Stimulated activated CD4-positive, alpha-beta T cell treated with anti-CD3 and anti-CD28 coated beads, TNF-alpha, amount 100 ng/mL, for 4 hours (primary cell): Measurements from ENCODE around the gene DFFA.
"Not testable (repeated sequence)": the region's sequence is repeated elsewhere in the genome, so short reads cannot be mapped to it uniquely, and the experiment has no call there.

ENCODE experiments used
- DNase-seq, 3 experiments: peaks; one replicate each; pipeline ENCODE4 v3.0.0-alpha.2; 2020; ENCODE audit warnings: low read depth in 3 of 3

The DFFA gene

GRCh38 chr1:10467078-10467477, 5.3 kb downstream of the DFFA start:
- DNase-seq, result no peak

GRCh38 chr1:10459184-10459583, 13.1 kb downstream of the DFFA start:
- no peak for DNase-seq

DNA sequence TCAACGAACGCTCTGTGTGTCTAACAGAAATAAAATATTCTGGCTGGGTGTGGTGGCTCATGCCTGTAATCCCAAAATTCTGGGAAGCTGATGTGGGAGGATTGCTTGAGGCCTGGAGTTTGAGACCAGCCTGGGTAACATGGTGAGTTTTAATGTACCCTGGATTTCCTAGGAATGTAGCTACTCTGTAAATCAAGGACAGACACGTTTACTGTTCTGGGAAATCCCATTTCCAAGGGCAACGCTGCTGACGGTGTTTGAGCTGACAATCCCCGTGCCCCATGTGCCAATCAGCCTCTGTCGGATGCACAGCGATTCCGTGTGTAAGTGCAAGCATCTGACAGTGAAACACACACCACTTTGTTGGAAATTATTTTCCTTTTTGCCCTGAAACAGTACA, 14.5 kb downstream of the DFFA start:
- DNase-seq, result no peak

- not testable (repeated sequence) for DNase-seq
Measured at GRCh38 chr1:10457462-10457861, 14.9 kb downstream of the DFFA start.

DNA sequence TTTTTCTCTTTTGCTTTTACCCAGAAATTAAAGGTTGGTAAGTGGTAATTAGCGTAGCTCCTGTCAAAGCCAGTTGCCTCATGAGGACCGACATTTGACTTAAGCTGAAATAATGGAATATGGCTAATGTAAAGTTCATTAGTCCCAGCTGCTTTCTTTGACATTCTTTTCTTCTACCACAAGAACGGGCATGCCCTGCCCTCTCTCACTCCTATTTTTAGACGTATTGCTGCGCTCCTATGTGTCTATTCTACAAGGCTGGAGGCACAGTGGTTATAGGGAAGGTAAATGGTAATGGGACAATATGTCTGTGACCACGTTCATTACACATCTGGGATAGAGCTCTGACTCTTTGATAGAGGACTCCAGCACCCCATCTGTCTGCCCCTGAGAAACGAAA, 15.7 kb downstream of the DFFA start:
- DNase-seq, result no peak

- DNase-seq, result no peak
Measured at GRCh38 chr1:10456048-10456447, 16.3 kb downstream of the DFFA start.

DNA sequence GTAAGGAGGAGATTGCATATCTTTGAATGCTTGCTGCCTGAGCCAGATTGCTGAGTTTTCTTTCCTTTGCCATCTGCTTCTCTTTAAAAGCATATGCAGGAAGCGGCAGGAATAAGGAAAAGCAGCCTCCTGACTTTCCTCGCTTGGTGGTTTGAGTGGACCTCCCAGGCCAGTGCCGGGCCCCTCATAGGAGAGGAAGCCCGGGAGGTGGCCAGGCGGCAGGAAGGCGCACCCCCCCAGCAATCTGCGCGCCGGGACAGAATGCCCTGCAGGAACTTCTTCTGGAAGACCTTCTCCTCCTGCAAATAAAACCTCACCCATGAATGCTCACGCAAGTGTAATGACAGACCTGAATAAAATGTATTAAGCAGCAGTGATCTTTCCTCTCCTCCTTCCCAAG, 21.0 kb downstream of the DFFA start:
- DNase-seq, result no peak

- DNase-seq, result no peak
Measured at GRCh38 chr1:10450836-10451235, 21.5 kb downstream of the DFFA start.

- DNase-seq, result no peak
Measured at GRCh38 chr1:10450156-10450814, 22.0 kb downstream of the DFFA start.

GRCh38 chr1:10449751-10450150, 22.6 kb downstream of the DFFA start, which contains the start of gene CORT:
Gene CORT, plus strand, starts transcription at chr1:10450031. Its CDS starts 193 bp downstream, at chr1:10450224.
- no peak for DNase-seq

DNA sequence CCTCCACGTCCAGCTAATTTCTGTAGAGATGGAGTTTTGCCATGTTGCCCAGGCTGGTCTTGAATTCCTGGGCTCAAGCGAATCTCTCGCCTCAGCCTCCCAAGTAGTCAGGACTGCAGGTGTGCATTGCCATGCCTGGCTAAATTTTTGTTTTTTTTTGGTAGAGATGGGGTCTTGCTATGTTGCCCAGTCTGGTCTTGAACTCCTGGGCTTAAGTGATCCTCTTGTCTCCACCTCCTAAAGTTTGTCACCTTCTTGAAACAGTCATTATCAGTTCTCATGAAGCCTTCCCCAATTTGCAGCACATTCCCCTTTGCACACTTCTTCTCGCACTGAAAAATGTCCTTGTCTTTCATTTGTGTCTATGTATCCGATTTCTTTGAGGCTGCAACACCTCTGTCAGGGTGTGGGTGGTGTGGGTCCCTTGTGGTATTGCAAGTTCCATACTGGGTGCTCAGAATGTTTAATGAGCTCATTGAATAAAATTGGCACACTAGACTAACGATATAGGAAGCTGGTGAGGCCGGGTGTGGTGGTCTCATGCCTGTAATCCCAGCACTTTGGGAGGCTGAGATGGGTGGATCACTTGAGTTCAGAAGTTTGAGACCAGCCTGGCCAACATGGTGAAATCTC, 25.4 kb downstream of the DFFA start:
- no peak for DNase-seq

DNA sequence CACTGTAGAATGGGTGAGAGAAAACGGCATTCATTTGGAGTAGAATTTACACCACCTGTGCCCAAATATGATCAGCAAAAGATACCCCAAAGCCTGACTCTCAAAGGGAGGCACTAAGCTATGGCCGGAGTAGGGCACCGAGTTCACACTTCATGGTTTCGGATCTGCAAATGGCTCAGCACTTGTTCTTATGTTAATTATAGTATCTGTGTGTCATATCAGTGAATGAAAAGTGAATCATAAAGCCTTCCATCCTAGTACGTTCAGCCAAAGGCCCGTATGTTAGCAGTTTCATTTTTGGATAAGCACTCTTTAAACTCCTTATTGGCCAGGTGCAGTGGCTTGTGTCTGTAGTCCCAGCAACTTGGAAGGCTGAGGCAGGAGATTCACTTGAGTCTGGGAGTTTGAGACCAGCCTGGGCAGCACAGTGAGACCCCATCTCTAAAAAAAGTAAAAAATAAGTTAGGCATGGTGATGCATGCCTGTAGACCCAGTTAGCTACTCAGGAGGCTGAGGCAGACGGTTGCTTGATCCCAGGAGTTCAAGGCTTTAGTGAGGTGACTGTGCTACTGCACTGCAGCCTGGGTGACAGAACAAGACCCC, 27.4 kb downstream of the DFFA start:
- DNase-seq, result no peak

DNA sequence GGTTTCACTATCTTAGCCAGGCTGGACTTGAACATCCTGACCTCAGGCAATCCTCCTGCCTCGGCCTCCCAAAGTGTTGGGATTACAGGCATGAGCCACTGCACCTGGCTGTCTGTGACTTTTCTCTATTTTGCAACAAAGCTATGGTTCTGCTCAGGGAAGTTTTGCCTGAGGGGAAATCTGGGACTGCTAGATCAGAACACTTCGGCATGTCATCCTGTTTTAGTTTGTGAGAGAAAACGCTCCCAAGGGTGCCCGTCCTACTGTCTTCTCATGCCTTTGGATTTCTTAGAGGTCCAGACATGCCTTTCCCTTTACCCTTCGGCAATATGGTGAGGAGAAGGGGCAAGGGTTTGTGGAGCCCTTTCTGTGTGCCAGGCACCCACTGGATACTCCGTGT, 28.1 kb downstream of the DFFA start:
- DNase-seq, result no peak

GRCh38 chr1:10440794-10441193, 31.5 kb downstream of the DFFA start:
- no peak for DNase-seq

DNA sequence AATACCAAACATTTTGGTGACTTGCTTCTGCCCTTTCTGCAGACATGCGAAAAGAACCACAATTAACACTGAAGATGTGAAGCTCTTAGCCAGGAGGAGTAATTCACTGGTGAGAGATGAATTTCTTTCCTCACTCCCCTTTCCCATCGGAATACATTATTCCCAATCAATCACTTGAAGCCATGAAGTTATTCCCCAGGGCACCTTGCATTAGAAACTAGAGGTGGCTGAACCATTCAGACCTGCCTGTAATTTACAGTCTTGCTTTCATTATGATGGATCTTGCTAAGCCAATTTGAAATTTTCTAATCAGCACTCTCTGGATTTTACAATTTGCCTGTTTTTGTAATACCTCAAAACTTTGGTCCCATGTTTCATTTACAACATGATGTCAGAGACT, 32.0 kb downstream of the DFFA start:
- no peak for DNase-seq

- DNase-seq, result no peak
Measured at GRCh38 chr1:10438677-10439163, 33.6 kb downstream of the DFFA start.

GRCh38 chr1:10437052-10437451, 35.3 kb downstream of the DFFA start:
- DNase-seq, result no peak

- no peak for DNase-seq
Measured at GRCh38 chr1:10434590-10434989, 37.7 kb downstream of the DFFA start.

- no peak for DNase-seq
Measured at GRCh38 chr1:10433790-10434189, 38.5 kb downstream of the DFFA start.

DNA sequence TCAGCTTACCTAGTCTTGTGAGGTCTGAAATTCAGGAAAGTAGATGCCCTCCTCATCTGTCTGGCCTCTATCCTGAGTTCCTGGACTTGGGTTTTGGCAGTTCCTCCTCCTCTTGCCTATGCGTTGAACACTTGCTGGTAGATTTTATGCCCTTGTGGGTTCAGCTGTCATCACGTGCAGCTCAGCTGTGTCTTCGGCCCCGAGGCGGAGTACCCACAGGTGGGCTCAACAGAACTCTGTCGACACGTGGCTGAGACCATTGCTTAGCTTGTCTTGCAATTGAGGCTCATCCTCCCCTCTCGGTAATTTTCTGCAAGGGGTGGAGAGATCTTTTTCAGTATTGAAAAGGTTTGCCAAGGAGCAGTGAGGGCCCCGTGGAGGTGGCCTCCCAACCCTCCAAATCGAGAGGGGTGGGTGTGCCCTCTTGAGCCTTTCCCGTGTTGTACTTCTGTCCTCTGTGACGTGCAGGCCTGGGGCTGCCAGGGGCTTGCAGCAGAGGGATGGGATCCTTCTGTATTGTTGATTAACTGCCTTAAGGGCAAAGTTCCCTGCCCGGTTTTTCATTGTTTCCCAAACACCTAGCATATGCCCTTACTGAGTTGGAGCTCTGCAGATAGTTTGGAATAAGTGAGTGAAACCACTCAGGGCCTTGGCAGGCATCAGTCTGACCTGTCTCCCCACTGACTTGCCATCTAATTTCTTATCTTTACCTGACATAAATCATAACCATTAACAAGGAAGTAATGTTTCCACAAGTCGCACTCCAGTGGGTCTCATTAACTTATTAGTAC, 39.2 kb downstream of the DFFA start:
- DNase-seq, result no peak

DNA sequence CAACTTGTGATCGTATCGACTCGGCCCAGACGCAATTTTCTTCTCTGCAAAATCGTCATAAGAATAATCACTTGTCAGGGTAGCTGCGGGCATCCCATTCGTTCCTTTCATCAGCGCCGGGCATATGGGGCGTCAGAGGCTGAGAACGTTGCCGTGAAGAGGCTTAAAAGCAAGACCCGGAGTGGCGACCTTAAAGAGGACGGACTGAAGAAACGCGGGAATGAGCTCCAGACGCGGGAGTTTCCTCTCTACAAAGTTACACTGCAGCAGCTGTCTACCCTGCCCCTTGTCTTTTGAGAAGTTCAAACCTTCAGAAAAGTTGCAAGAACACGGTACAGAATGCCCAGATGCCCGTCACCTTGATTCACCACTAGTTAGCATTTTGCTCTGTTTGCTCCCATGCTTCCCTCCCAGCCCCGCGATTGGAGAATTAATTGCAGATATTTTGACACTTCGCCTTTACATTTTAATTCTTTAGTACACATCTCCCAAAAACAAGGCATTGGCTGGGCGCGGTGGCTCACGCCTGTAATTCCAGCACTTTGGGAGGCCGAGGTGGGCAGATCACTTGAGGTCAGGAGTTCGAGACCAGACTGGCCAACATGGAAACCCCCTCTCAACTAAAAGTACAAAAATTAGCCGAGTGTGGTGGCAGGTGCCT, 41.1 kb downstream of the DFFA start:
- no peak for DNase-seq
